K562 (cell line): ENCODE data around the gene RNF151. TPM values are rescaled to one million over a fixed set of nuclear protein-coding genes. Genes with fewer than 3 reads are reported as not detected.

Experiments
- ATF6 ChIP-seq: sonication (generic); formaldehyde crosslinking; IDR thresholded peaks from 2 replicates; pipeline ENCODE4 v1.4.0; 2020; ENCODE audit warnings: mild to moderate bottlenecking, missing genetic modification reagents
- CBFA2T3 ChIP-seq: fragments of 450-650 bp; IDR thresholded peaks from 2 replicates; pipeline ENCODE4 v1.6.1; 2017
- DIDO1 ChIP-seq: fragments of 450-650 bp; IDR thresholded peaks from 2 replicates; pipeline ENCODE4 v1.6.1; 2016; ENCODE audit warnings: low read depth, missing biosample characterization, missing genetic modification characterization
- DLX4 ChIP-seq: fragments of 250-450 bp; sonication (Bioruptor Pico); IDR thresholded peaks from 2 replicates; pipeline ENCODE4 v1.6.1; 2021; ENCODE audit warnings: mild to moderate bottlenecking
- DNMT1 ChIP-seq: fragments of 450-650 bp; IDR thresholded peaks from 2 replicates; pipeline ENCODE4 v1.6.1; 2016; ENCODE audit warnings: antibody characterized with exemption, mild to moderate bottlenecking
- FUS ChIP-seq: fragments of 200-400 bp; formaldehyde crosslinking; optimal IDR thresholded peaks from 2 replicates; pipeline ENCODE3; 2017; ENCODE audit warnings: low read depth, low read length
- HCFC1 ChIP-seq: IDR thresholded peaks from 2 replicates; pipeline ENCODE4 v1.6.1; 2012; ENCODE audit warnings: low read depth, low read length, improper control_type of control experiment
- HIVEP1 ChIP-seq: fragments of 250-450 bp; sonication (Bioruptor Pico); IDR thresholded peaks from 2 replicates; pipeline ENCODE4 v1.4.0; 2020; ENCODE audit warnings: mild to moderate bottlenecking
- MTA2 ChIP-seq: fragments of 450-650 bp; IDR thresholded peaks from 2 replicates; pipeline ENCODE4 v1.6.1; 2016; ENCODE audit warnings: low read depth
- NELFE ChIP-seq: IDR thresholded peaks from 2 replicates; pipeline ENCODE4 v1.6.1; 2011; ENCODE audit warnings: mild to moderate bottlenecking; ENCODE audit not compliant: insufficient read depth, insufficient read length
- NR1H2 ChIP-seq: sonication (generic); formaldehyde crosslinking; IDR thresholded peaks from 2 replicates; pipeline ENCODE4 v1.4.0; 2020; ENCODE audit warnings: mild to moderate bottlenecking, missing genetic modification reagents
- NR3C1 ChIP-seq: sonication (generic); formaldehyde crosslinking; IDR thresholded peaks from 2 replicates; pipeline ENCODE4 v1.8.1; 2022; ENCODE audit warnings: missing genetic modification reagents
- PHF20 ChIP-seq: fragments of 450-650 bp; IDR thresholded peaks from 2 replicates; pipeline ENCODE4 v1.6.1; 2018; ENCODE audit not compliant: partially characterized antibody
- RFX1 ChIP-seq: fragments of 450-650 bp; IDR thresholded peaks from 2 replicates; pipeline ENCODE4 v1.6.1; 2016; ENCODE audit warnings: mild to moderate bottlenecking, moderate library complexity
- SMAD3 ChIP-seq: fragments of 450-650 bp; formaldehyde crosslinking; conservative IDR thresholded peaks from 2 replicates; pipeline ENCODE4 v1.4.0; 2020; ENCODE audit warnings: mild to moderate bottlenecking
- SPI1 ChIP-seq: IDR thresholded peaks from 2 replicates; pipeline ENCODE4 v1.6.1; 2011; ENCODE audit warnings: low read depth, low read length, control low read depth, borderline replicate concordance
- STAT5B ChIP-seq: fragments of 250-450 bp; sonication (Bioruptor Pico); IDR thresholded peaks from 2 replicates; pipeline ENCODE4 v1.8.0; 2021; ENCODE audit warnings: mild to moderate bottlenecking, inconsistent platforms
- TCF7 ChIP-seq: sonication (generic); IDR thresholded peaks from 2 replicates; pipeline ENCODE4 v1.6.1; 2016; ENCODE audit warnings: antibody characterized with exemption, borderline replicate concordance
- TFAM ChIP-seq: fragments of 250-450 bp; sonication (Bioruptor Pico); conservative IDR thresholded peaks from 2 replicates; pipeline ENCODE4 v1.5.0; 2021; ENCODE audit warnings: mild to moderate bottlenecking, moderate library complexity
- ZNF589 ChIP-seq: fragments of 200-800 bp; sonication (Bioruptor generic); IDR thresholded peaks from 2 replicates; pipeline ENCODE4 v1.6.1; 2016; ENCODE audit warnings: low read depth, missing genetic modification characterization, missing compliant biosample characterization
- ZSCAN29 ChIP-seq: fragments of 450-650 bp; IDR thresholded peaks from 2 replicates; pipeline ENCODE4 v1.6.1; 2017
- polyA plus RNA-seq, 8 experiments: library from polyadenylated mRNA; depleted of rRNA in 4 of 8; stranded (reverse) in 5 of 8; unstranded in 3 of 8; fragments of >200 nt; fragmentation: Nextera tagmentation in 2 of 8; fragmentation: Illumina TruSeq in 1 of 8; extraction: Ambion mirVana in 2 of 8; extraction: Trizol in 1 of 8; gene quantifications; 2 replicates each; pipeline versions ENCODE4 v1.2.1 to v1.2.3, GENCODE V29; 2011 to 2014; ENCODE audit warnings: inconsistent platforms in 1 of 8, missing spikeins in 1 of 8
- total RNA-seq, 7 experiments: library from RNA; depleted of rRNA in 6 of 7; stranded (reverse); fragments of >200 nt in 6 of 7; fragmentation: Illumina TruSeq in 2 of 7; extraction: Trizol in 2 of 7; gene quantifications; 2 replicates each; pipeline versions ENCODE4 v1.2.1 to v1.2.3, GENCODE V29; 2011 to 2021; ENCODE audit warnings: low replicate concordance in 1 of 7
- TF ChIP-seq, protein P1 (sequence below), 3 experiments: IDR thresholded peaks in 2 of 3; conservative IDR thresholded peaks in 1 of 3; 2 replicates each; pipeline ENCODE4 v1.5.1; 2011 to 2012; ENCODE audit warnings: low read length in 3 of 3, mild to moderate bottlenecking in 3 of 3, control low read depth in 2 of 3, improper control_type of control experiment in 1 of 3, inconsistent platforms in 1 of 3, low read depth in 1 of 3, mixed read lengths in 1 of 3, moderate library complexity in 1 of 3; ENCODE audit not compliant: insufficient read depth in 2 of 3
- TF ChIP-seq, protein P2 (sequence below), 3 experiments: fragments of 200-800 bp in 1 of 3; sonication (Bioruptor generic) in 1 of 3; sonication (generic) in 1 of 3; formaldehyde crosslinking in 1 of 3; IDR thresholded peaks; 2 replicates each; pipeline versions ENCODE4 v1.6.1 to v1.8.0; 2016 to 2022; ENCODE audit warnings: mild to moderate bottlenecking in 2 of 3, missing compliant biosample characterization in 2 of 3, missing genetic modification characterization in 2 of 3, missing genetic modification reagents in 1 of 3

Gene RNF151
- total and polyA plus RNA-seq, 9 of the 15 experiments (the other 6 are each of a cell fraction or from before 2014, with no cell fraction given) = not detected

DNA sequence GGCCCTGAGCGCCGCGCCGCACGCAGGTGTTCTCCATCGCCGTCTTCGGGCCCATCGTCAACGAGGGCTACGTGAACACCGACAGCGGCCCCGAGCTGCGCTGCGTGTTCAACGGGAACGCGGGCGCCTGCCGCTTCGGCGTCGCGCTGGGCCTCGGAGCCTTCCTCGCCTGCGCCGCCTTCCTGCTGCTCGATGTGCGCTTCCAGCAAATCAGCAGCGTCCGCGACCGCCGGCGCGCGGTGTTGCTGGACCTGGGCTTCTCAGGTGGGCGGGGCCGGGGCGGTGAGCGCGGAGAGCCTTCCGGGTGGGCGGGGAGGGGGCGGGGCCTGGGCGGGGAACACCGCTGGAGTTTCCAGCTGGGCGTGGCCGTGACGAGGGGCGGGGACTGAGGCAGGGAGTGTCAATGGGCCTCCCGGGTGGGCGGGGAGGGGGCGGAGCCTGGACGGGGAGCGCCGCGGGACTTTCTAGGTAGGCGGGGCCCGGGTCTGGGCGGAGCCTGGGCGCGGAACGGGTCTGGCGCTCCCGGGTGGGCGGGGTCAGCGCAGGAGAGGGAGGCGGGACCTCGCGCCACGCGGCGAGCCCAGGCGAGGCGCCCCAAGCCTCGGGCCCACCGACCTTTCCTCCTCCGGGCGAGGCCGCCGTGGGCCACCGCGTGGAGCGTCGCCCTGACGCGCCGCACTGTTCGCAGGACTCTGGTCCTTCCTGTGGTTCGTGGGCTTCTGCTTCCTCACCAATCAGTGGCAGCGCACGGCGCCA lies 25.5 kb downstream of the RNF151 start (continued):
- TF ChIP-seq NELFE (no peak), TFAM (no peak), NR1H2 (CRISPR knock-in tag) (no peak), PHF20 (peak; percentile 80), SMAD3 (no peak), CBFA2T3 (no peak), DIDO1 (no peak), ZNF589 (0 out of 2 replicates have a peak, but pooled peaks have one; percentile 42), ATF6 (CRISPR knock-in tag) (peak; percentile 95; the same call in 1 of the 2 replicates), ZSCAN29 (no peak), SPI1 (no peak), TCF7 (no peak), RFX1 (no peak), MTA2 (no peak), DNMT1 (no peak), STAT5B (CRISPR knock-in tag) (no peak), FUS (peak; percentile 31), HIVEP1 (CRISPR knock-in tag) (no peak), NR3C1 (CRISPR knock-in tag) (peak; percentile 77), DLX4 (CRISPR knock-in tag) (no peak), HCFC1 (0 out of 2 replicates have a peak, but pooled peaks have one; percentile 23)
- TF ChIP-seq, protein P1, sequence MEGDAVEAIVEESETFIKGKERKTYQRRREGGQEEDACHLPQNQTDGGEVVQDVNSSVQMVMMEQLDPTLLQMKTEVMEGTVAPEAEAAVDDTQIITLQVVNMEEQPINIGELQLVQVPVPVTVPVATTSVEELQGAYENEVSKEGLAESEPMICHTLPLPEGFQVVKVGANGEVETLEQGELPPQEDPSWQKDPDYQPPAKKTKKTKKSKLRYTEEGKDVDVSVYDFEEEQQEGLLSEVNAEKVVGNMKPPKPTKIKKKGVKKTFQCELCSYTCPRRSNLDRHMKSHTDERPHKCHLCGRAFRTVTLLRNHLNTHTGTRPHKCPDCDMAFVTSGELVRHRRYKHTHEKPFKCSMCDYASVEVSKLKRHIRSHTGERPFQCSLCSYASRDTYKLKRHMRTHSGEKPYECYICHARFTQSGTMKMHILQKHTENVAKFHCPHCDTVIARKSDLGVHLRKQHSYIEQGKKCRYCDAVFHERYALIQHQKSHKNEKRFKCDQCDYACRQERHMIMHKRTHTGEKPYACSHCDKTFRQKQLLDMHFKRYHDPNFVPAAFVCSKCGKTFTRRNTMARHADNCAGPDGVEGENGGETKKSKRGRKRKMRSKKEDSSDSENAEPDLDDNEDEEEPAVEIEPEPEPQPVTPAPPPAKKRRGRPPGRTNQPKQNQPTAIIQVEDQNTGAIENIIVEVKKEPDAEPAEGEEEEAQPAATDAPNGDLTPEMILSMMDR (IDR thresholded peaks at IDR 0.05 in 2 of 3, conservative IDR thresholded peaks at IDR 0.05 in 1 of 3; ENCODE audit: insufficient read depth in 2 of 3, low read depth in 1 of 3, low read length in 3 of 3) = no peak
- TF ChIP-seq, protein P2, sequence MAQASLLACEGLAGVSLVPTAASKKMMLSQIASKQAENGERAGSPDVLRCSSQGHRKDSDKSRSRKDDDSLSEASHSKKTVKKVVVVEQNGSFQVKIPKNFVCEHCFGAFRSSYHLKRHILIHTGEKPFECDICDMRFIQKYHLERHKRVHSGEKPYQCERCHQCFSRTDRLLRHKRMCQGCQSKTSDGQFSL (CRISPR knock-in tag; IDR thresholded peaks at IDR 0.05) = no peak
- TF ChIP-seq, protein P2 (tag; IDR thresholded peaks at IDR 0.05) = no peak
